SJCRH30 (cell line): ENCODE results near the gene CORO1C. TPM values are rescaled to one million over a fixed set of nuclear protein-coding genes. Genes with fewer than 3 reads are reported as not detected.

Experiments used
- DNase-seq, 2 experiments: peaks; one replicate each; pipeline ENCODE4 v3.0.0-alpha.2; 2015 to 2020
- H3K27ac ChIP-seq: fragments of 250-450 bp; sonication (Bioruptor Pico); 2 replicates; pipeline ENCODE4 v1.5.1; 2020; ENCODE audit warnings: mild to moderate bottlenecking, moderate library complexity
- H3K27me3 ChIP-seq: fragments of 250-450 bp; sonication (Bioruptor Pico); 2 replicates; pipeline ENCODE4 v1.5.1; 2020; ENCODE audit warnings: mild to moderate bottlenecking, moderate library complexity
- H3K36me3 ChIP-seq: fragments of 250-450 bp; sonication (Bioruptor Pico); 2 replicates; pipeline ENCODE4 v1.5.1; 2020; ENCODE audit warnings: mild to moderate bottlenecking, moderate library complexity
- H3K4me1 ChIP-seq: fragments of 250-450 bp; sonication (Bioruptor Pico); 2 replicates; pipeline ENCODE4 v1.5.1; 2020; ENCODE audit warnings: mild to moderate bottlenecking, moderate library complexity
- H3K4me3 ChIP-seq: fragments of 250-450 bp; sonication (Bioruptor Pico); 2 replicates; pipeline ENCODE4 v1.5.1; 2020; ENCODE audit warnings: mild to moderate bottlenecking, moderate library complexity
- H3K9me3 ChIP-seq: fragments of 250-450 bp; sonication (Bioruptor Pico); replicated peaks from 2 replicates; pipeline ENCODE4 v1.5.1; 2020; ENCODE audit warnings: mild to moderate bottlenecking, moderate library complexity
- total RNA-seq: library from RNA; depleted of rRNA; stranded (reverse); fragments of >200 nt; shearing (Covaris generic); gene quantifications from 2 replicates; pipeline ENCODE4 v1.2.3, GENCODE V29; 2014

The CORO1C gene
- total RNA-seq, 1 experiment from 2014 or later = 113 TPM

DNA sequence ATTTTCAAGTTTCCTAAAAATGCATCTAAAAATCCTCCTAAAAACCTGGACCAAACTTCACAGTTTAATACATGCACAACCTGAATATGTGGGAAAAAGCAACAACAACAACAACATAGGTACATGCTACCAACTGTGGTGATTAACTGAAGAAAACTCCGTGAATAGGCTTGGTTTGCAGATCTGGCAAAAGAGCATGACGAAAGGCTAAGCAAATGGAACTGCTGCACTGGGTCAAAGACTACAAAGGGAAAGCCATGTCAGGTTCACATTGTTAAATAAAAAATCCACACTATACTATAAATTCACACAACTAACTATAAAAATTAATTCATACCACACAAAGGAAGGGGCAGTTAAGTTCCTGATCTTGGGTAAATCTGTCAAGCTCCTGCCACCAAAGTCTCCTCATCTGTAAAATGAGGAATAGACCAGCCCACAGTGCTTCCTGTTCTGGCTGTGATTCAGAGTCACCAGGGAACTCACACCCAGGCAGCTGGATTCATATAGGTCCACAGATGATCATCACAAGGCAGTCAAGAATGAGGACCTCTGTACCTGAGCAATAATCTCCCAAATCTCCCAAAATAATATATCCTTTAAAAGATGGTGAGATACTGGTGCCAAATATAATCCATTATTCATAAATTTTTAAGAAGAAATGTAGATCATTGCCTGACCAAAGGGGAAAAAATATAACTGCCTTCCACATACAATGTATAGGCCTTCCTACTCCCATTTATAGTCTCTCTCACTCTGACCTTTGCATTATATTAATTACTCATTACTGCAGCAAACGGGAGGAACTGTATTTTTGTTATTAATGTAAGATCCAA lies 7.0 kb downstream of the CORO1C start:
- no peak overlapping the region for H3K4me3 ChIP-seq
- H3K27me3 ChIP-seq = no peaks in the 10 kb centered on the region
- H3K36me3 ChIP-seq = 0 out of 2 replicates have a peak, but pooled peaks cover 2% of the 10 kb centered on the region
- DNase-seq = peak in 1 of 2 experiments; percentile 44
- H3K9me3 ChIP-seq = no peaks in the 10 kb centered on the region
- peaks cover 48% of the 10 kb centered on the region for H3K4me1 ChIP-seq
- no peak overlapping the region; the same call in 1 of the 2 replicates for H3K27ac ChIP-seq

DNA sequence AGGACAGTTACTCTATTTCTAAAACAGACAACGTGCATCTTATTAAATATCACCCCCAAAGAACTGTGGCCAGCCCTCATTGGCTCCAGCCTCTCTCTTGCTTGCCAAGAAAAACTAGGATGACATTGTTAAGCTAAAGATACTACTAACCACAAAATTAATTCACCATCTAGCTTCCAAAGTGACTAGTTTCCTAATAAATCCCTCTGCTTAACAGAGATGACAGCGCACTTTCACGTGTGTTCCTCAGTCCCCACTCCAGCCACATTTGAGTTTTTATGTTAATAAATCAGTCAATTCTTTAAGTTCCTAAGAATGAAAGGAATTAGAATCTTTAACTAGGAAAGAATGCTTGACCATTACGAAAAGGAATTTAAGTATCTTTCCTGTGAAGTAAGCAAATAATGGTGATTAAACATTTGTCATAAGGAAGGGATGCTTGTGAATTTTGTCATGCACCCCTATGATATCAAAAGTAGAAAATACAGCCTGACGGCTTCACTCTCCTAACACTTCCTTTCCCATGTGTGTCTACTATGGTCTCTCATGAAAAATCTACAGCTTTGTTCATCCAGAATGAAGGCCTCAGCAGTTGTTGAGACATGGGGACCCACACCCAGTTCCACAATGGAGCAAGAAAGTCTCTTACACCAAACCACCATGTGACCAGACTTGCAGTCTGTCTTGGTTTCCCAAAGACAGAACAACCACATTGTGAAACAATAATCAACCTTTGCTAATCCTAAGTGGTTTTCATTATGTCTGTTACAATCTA lies 8.1 kb downstream of the CORO1C start:
- no peaks in the 10 kb centered on the region for H3K27me3 ChIP-seq
- no peak overlapping the region; the same call in 1 of the 2 replicates for H3K27ac ChIP-seq
- H3K36me3 ChIP-seq = 0 out of 2 replicates have a peak, but pooled peaks cover 2% of the 10 kb centered on the region
- peaks cover 39% of the 10 kb centered on the region for H3K4me1 ChIP-seq
- DNase-seq = no peak
- no peak overlapping the region for H3K4me3 ChIP-seq
- H3K9me3 ChIP-seq = no peaks in the 10 kb centered on the region

DNA sequence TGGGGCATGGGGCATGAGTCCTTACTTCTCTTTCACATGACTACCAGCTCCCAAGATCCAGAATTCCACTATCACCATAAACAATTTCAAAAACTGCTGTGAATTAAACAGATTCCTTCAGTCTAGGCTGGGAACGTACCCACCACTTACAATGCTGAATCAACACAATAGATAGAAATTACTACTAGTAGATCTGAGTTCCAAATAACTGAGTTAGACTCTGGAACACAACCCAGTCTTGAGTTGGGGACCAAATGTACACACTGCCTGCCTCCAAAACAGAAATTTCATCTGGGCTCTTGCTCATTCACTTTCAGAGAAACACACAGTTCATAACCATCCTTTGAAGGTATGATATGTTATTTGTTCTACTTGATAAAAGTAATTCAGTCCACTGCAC lies 8.9 kb downstream of the CORO1C start:
- H3K36me3 ChIP-seq = 0 out of 2 replicates have a peak, but pooled peaks cover 2% of the 10 kb centered on the region
- H3K4me3 ChIP-seq = no peak overlapping the region
- no peaks in the 10 kb centered on the region for H3K9me3 ChIP-seq
- H3K27ac ChIP-seq = no peak overlapping the region; the same call in 1 of the 2 replicates
- DNase-seq = no peak
- H3K27me3 ChIP-seq = no peaks in the 10 kb centered on the region
- H3K4me1 ChIP-seq = peaks cover 35% of the 10 kb centered on the region

DNA sequence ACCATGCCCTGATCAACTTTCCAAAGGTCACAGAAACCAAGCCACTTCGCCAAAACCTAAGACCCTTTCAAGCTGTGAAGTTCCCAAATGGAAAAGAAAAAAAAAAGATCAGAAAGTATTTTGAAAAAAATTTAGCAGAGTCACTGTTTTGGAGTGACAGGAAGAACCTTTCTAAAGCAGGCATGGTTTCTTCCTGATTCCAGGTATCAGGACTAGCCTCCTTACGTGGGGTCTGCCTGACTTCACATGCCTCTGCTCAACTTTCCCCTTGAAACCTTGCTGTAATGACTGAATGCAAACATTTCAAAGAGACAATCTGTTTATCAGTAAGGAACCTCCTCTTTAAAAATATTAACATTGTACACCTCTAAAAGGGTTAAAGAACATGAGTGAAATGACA lies 9.5 kb downstream of the CORO1C start:
- H3K27ac ChIP-seq = no peak overlapping the region
- peaks cover 30% of the 10 kb centered on the region for H3K4me1 ChIP-seq
- H3K4me3 ChIP-seq = no peak overlapping the region

DNA sequence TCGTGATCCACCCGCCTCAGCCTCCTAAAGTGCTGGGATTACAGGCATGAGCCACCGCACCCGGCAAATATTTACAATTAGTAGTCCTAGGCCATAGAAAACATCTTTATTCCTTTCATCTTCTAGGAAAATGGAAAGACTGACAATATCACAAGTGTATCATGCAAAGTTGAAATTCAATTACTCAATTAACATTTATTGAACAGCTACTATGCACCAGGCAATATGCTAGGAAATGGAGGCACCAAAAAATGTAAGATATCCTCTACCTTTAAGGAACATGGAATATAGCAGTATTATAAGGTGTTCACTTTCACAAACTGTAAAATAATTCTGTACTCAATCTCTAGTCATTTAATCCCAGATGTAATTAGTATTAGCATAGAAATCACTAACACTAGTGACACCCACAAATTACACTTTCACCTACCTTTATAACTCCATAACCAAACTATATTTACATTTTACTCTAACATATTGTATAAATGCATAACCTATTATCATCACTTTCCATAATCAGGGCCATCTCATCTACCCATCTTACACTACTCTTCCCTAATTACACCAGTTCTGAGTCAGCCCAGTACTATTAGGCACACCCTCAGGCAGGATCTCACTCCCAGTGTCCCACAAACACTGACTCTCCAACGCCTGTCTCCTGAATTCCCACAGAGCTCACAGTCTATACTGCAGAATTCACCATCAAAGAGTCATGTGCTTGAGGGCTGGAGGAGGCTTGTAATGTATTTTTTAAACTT lies 10.4 kb downstream of the CORO1C start:
- Histone ChIP-seq H3K4me1 (peaks cover 30% of the 10 kb centered on the region), H3K4me3 (no peak overlapping the region), H3K27me3 (no peaks in the 10 kb centered on the region), H3K36me3 (0 out of 2 replicates have a peak, but pooled peaks cover 8% of the 10 kb centered on the region), H3K9me3 (no peaks in the 10 kb centered on the region), H3K27ac (no peak overlapping the region)
- DNase-seq = no peak

More for the DNA sequence above, 9.5 kb downstream of the CORO1C start:
- Histone ChIP-seq H3K36me3 (0 out of 2 replicates have a peak, but pooled peaks cover 4% of the 10 kb centered on the region), H3K9me3 (no peaks in the 10 kb centered on the region), H3K27me3 (no peaks in the 10 kb centered on the region)
- no peak for DNase-seq

DNA sequence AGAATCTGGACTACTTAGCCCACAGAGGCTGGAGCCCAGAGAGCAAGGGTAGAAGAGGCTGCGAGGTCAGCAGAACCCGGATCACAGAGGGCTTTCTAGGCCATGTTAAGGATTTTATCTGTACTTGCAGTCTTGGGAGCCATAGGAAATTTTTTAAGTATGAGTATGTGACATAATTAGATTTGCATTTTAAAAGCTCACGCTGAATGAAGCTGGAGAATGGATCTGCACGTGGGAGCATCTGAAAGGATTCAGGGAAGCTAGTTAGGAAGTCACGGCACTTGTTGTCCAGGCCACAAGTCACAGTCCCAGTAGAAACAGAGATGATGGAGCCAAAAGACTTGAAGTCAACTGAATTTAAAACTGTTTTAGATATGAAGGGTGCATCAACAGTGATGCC lies 14.1 kb downstream of the CORO1C start:
- Histone ChIP-seq H3K36me3 (0 out of 2 replicates have a peak, but pooled peaks cover 8% of the 10 kb centered on the region), H3K4me3 (no peak overlapping the region), H3K4me1 (peaks cover 3% of the 10 kb centered on the region; the same call in 1 of the 2 replicates), H3K9me3 (no peaks in the 10 kb centered on the region), H3K27ac (no peak overlapping the region), H3K27me3 (no peaks in the 10 kb centered on the region)
- no peak for DNase-seq

DNA sequence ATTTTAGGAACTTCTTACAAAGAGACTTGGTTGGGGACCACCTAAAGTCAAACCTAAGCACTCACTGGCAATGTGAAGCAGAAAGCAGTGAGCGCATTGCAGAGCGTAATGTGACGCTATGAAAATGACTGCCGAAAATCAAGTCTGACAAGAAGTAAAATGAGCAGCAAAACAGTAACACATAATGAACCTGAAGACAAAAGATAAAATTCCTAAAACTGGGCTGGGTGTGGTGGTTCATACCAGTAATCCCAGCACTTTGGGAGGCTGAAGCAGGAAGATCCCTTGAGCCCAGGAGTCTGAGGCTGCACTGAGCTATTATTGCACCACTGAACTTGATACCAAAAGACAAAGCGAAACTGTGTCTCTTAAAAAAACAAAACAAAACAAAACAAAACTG lies 16.5 kb downstream of the CORO1C start:
- H3K4me3 ChIP-seq = no peak overlapping the region
- H3K27me3 ChIP-seq = no peaks in the 10 kb centered on the region
- DNase-seq = no peak
- H3K36me3 ChIP-seq = 0 out of 2 replicates have a peak, but pooled peaks cover 6% of the 10 kb centered on the region
- H3K4me1 ChIP-seq = no peaks in the 10 kb centered on the region
- no peak overlapping the region for H3K27ac ChIP-seq
- no peaks in the 10 kb centered on the region for H3K9me3 ChIP-seq

DNA sequence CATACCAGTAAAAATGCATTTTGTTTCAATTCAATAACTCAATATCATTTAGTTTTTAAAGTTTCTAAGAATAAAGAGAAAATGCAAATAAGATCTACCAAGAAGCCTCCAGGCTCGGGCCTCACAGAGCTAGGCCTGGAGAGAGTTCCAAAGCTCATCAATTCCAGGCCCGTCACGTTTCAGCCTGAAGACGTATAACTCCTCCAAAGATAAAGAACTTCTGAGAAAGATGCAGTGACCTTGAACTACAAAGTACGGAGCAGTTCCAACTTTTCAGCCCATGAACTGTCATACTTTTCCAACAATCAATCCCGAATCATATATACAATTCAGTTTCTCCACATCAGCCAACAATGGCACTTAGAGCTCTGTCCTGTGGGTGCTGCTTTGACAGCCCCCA lies 17.8 kb downstream of the CORO1C start:
- Histone ChIP-seq H3K27me3 (no peaks in the 10 kb centered on the region), H3K27ac (no peak overlapping the region), H3K4me3 (no peak overlapping the region), H3K4me1 (no peaks in the 10 kb centered on the region), H3K9me3 (no peaks in the 10 kb centered on the region), H3K36me3 (0 out of 2 replicates have a peak, but pooled peaks cover 6% of the 10 kb centered on the region)
- DNase-seq = no peak

DNA sequence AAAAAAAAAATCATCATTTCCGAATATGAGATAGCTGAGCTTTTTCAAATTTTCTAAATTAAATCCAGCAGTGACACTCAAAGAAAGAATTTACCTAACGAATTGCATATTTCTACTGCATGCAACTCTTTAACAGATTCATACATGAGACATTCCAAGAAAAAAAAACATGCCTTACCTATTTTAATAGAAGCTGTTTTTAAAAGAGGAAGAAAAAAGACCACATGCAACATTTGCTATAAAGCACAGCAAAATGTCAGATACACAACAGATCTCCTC lies 18.5 kb downstream of the CORO1C start:
- DNase-seq = no peak
- H3K27me3 ChIP-seq = no peaks in the 10 kb centered on the region
- H3K4me3 ChIP-seq = no peak overlapping the region
- 0 out of 2 replicates have a peak, but pooled peaks cover 6% of the 10 kb centered on the region for H3K36me3 ChIP-seq
- no peaks in the 10 kb centered on the region for H3K4me1 ChIP-seq
- no peaks in the 10 kb centered on the region for H3K9me3 ChIP-seq
- H3K27ac ChIP-seq = no peak overlapping the region

DNA sequence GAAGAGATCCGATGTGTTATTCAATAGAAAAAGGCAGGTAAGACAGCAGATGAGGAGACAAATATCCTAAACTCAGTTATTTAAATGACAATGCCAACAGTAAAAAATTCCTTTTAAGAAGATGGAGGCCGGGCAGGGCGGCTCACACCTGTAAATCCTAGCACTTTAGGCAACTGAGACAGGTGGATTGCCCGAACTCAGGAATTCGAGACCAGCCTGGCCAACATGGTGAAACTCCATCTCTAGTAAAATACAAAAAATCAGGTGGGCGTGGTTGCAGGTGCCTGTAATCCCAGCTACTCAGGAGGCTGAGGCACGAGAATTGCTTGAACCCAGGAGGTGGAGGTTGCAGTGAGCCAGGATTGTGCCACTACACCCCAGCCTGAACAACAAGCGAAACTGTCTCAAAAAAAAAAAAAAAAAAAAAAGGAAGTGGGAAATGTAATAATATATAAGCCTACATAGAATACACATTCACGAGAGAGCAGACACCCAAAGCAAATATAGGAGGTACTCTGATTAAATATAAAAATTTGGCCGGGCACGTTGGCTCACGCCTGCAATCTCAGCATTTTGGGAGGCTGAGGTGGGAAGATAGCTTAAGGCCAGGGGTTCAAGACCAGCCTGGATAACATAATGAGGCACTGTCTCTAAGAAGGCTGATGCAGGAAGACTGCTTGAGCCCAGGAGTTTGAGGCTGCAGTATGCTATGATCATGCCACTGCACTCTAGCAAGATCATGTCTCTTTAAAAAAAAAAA lies 19.0 kb downstream of the CORO1C start:
- Histone ChIP-seq H3K27me3 (no peaks in the 10 kb centered on the region), H3K4me3 (no peak overlapping the region), H3K4me1 (no peaks in the 10 kb centered on the region), H3K9me3 (no peaks in the 10 kb centered on the region), H3K27ac (no peak overlapping the region), H3K36me3 (0 out of 2 replicates have a peak, but pooled peaks cover 6% of the 10 kb centered on the region)
- no peak for DNase-seq

DNA sequence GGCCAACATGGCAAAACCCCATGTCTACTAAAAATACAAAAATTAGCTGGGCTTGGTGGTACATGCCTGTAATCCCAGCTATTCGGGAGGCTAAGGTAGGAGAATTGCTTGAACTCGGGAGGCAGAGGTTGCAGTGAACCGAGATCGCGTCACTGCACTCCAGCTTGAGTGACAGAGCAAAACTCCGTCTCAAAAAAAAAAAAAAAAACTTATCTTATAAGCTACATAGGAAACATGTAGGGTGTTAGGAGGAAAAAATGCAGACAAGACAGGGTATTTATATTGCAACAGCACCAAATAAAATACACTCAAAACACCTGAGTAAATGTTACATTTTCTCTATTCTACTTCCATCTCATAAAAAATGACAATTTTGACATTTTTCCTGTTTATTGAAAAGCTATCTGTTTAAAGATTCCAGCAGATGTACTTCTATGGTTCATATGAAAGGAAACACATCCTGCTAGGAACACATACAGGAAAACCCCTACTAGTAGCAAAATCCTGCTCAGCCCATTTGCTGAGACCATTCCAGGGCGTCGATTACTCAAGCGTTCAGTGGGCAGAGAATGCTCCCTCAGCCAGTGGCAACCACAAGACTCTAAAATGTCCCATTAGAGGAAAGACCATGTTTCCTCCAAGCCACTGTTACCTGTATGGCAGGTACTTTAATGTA lies 19.7 kb downstream of the CORO1C start:
- Histone ChIP-seq H3K9me3 (no peaks in the 10 kb centered on the region), H3K4me3 (no peak overlapping the region), H3K36me3 (0 out of 2 replicates have a peak, but pooled peaks cover 3% of the 10 kb centered on the region), H3K27me3 (no peaks in the 10 kb centered on the region), H3K27ac (no peak overlapping the region), H3K4me1 (no peaks in the 10 kb centered on the region)
- no peak for DNase-seq

DNA sequence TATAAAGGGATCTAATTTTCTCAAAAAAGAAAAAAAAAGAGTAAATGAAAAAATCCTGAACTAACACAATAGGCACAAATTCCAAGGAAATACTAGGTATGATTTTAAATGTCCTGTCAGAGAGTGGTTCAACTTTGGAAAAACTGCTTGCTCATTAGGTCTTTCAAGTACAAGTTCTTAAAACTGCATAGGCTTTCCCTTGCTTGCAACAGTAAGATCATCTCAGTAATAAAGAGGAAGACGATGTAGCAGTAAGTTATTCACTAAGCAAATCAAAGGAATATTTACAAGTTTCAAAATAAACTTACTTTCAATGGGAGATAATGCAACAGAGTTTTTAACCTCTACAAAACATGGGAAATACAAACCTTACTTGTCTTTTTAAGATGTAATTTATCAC lies 21.6 kb downstream of the CORO1C start:
- H3K27me3 ChIP-seq = no peaks in the 10 kb centered on the region
- no peaks in the 10 kb centered on the region for H3K4me1 ChIP-seq
- DNase-seq = no peak
- H3K27ac ChIP-seq = no peak overlapping the region
- no peaks in the 10 kb centered on the region for H3K36me3 ChIP-seq
- H3K9me3 ChIP-seq = no peaks in the 10 kb centered on the region
- H3K4me3 ChIP-seq = no peak overlapping the region

DNA sequence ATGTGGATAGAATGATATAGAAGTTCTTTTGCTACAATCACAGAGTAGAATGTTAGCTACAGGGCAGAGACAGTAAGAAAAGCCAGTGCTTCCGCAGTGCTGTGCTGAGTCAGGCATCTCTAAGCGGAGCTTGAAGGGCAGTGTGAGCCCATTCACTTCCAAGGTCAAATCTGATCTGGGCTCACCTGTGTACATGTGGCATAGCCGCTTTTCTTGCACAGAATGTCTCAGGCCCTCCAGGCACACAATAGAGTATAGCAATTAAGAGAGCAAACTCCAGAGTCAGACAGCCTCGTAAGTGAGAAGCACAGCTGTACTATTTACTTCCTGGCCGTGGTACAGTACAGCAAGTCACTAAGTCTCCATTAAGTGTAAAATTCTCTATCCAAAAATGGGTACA lies 26.8 kb downstream of the CORO1C start:
- DNase-seq = no peak
- Histone ChIP-seq H3K27me3 (no peaks in the 10 kb centered on the region), H3K27ac (no peak overlapping the region), H3K4me3 (no peak overlapping the region), H3K4me1 (peaks cover 33% of the 10 kb centered on the region), H3K9me3 (no peaks in the 10 kb centered on the region), H3K36me3 (peaks cover 11% of the 10 kb centered on the region)
